Uterus (tissue), 2 donors: ENCODE measurements around the gene FBXO44.

Source experiments
- CTCF ChIP-seq, 4 experiments: fragments of 200-600 bp in 2 of 4; fragments of 450-650 bp in 2 of 4; sonication (generic) in 2 of 4; IDR thresholded peaks; one replicate each; pipeline ENCODE4 v1.5.1; 2016 to 2019; ENCODE audit warnings: antibody characterized with exemption in 4 of 4, mild to moderate bottlenecking in 2 of 4, moderate library complexity in 1 of 4
- POLR2A ChIP-seq, 2 donors: fragments of 450-650 bp; IDR thresholded peaks; one replicate each; pipeline ENCODE4 v1.6.1; 2016; ENCODE audit warnings: antibody characterized with exemption in 2 of 2, mild to moderate bottlenecking in 1 of 2, moderate library complexity in 1 of 2

- TF ChIP-seq CTCF (IDR thresholded peaks at IDR 0.05) (no peak), POLR2A (IDR thresholded peaks at IDR 0.05) (no peak)
Measured at GRCh38 chr1:11691302-11691914, 36.7 kb downstream of the FBXO44 start, which contains the start of gene DRAXIN.
